OCI-LY3 (cell line): ENCODE measurements around the gene HES2.

Source experiments
- CTCF ChIP-seq: fragments of 200-600, 300-600 bp; sonication (generic); IDR thresholded peaks from 2 replicates; pipeline ENCODE4 v1.5.1; 2014; ENCODE audit warnings: antibody characterized with exemption, low read length, low read depth
- EZH2phosphoT487 ChIP-seq: fragments of 200-600 bp; shearing (Covaris generic); IDR thresholded peaks from 2 replicates; pipeline ENCODE4 v1.6.1; 2018; ENCODE audit warnings: antibody characterized with exemption, mixed run types, low read depth

DNA sequence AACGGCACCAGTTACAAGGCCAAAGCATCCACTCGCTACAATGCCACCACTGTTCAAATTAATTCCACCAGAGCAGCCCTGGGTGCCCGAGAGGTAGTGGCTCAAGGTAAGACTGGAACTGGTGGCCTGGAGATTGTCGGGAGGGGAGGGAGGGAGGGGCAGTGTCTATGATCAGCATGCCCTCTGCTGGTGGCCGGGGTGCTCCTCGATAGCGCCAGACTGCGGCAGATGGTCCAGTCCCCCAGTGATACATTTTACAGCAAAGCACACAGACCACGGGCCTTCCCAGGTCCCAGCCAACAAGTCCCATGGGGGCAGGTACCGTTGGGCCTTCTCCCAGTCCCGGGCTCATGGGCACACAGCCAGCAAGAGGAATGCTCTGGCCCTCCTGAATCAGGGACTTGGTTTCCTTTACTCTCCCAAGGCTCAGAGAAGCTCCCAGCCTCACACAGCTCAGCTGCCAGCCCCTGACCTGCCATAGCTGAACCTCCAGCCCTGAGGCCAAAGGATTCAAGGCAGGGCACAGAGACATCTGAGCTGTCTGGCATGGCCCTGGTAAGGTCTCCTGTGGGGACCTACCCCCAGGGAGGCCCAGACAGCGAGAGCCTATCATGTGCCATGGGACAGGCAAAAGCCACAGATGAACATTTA lies 41.5 kb downstream of the HES2 start:
- TF ChIP-seq CTCF (no peak), EZH2phosphoT487 (no peak)
